NB4 (cell line): ENCODE measurements around the gene TMEM63C.

Experiments used
- CTCF ChIP-seq: IDR thresholded peaks from one replicate; pipeline ENCODE4 v1.5.1; 2012; ENCODE audit warnings: low read depth, low read length
- POLR2A ChIP-seq: IDR thresholded peaks from 2 replicates; pipeline ENCODE4 v1.6.1; 2011; ENCODE audit warnings: mild to moderate bottlenecking; ENCODE audit not compliant: insufficient read length; ENCODE audit errors: extremely low read depth

GRCh38 chr14:77187649-77188012, 6.0 kb downstream of the TMEM63C start:
- TF ChIP-seq CTCF: no peak
- TF ChIP-seq POLR2A: no peak
